ENCODE data around the gene TIGD1. TPM values are rescaled to one million over a fixed set of nuclear protein-coding genes. Genes with fewer than 3 reads are reported as not detected.

Gene TIGD1
- total and polyA plus RNA-seq, 2 experiments from 2014 or later: 7.6 to 9.3 TPM

DNA sequence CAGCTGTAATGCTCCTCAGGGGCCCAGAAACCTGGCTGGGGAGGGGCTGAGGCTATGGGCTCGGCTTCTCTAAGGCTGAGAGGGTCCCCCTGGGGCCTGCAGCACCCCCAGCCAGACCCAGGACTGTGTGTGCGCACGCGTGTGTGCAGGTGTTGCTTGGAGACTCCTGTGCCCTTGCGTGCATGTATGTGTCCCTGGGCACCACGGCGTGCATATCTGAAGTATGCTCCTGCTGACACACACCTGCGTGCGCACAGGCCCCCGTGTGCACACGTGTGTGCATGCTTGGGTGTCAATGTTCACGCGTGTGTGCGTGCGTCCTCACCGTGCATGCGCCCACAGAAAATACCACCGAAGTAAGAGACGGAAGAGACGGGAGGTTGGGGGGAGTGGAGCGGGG, 47.8 kb downstream of the TIGD1 start:
- H3K4me3 Mint-ChIP-seq: peak overlapping the region; percentile 81
- H3K4me2 ChIP-seq: peak overlapping the region; percentile 93
- no peak overlapping the region for H3K27ac Mint-ChIP-seq
- ATAC-seq (peak; percentile 20), DNase-seq (ENCODE audit: low spot score) (peak; percentile 46)
- peaks cover 63% of the 10 kb centered on the region for H3K27me3 Mint-ChIP-seq (ENCODE audit: insufficient read depth, low read depth, poor library complexity)
- no peak overlapping the region for H3K27ac ChIP-seq (ENCODE audit: low read depth)
- no peaks in the 10 kb centered on the region for H3K9me3 Mint-ChIP-seq
- no peaks in the 10 kb centered on the region for H3K79me2 ChIP-seq (replicated peaks; ENCODE audit: insufficient read depth)
- H3K36me3 Mint-ChIP-seq (ENCODE audit: low read depth): no peaks in the 10 kb centered on the region
- H4K20me1 ChIP-seq (replicated peaks; ENCODE audit: insufficient read depth): no peaks in the 10 kb centered on the region
- peaks cover 21% of the 10 kb centered on the region; the same call in 1 of the 2 replicates for H3K4me1 ChIP-seq (ENCODE audit: insufficient read depth)
- H3K4me3 ChIP-seq: peak overlapping the region; percentile 72
- no peaks in the 10 kb centered on the region for H3K36me3 ChIP-seq (ENCODE audit: insufficient read depth)
- H2AFZ ChIP-seq: no peak overlapping the region
- TF ChIP-seq, protein P1, sequence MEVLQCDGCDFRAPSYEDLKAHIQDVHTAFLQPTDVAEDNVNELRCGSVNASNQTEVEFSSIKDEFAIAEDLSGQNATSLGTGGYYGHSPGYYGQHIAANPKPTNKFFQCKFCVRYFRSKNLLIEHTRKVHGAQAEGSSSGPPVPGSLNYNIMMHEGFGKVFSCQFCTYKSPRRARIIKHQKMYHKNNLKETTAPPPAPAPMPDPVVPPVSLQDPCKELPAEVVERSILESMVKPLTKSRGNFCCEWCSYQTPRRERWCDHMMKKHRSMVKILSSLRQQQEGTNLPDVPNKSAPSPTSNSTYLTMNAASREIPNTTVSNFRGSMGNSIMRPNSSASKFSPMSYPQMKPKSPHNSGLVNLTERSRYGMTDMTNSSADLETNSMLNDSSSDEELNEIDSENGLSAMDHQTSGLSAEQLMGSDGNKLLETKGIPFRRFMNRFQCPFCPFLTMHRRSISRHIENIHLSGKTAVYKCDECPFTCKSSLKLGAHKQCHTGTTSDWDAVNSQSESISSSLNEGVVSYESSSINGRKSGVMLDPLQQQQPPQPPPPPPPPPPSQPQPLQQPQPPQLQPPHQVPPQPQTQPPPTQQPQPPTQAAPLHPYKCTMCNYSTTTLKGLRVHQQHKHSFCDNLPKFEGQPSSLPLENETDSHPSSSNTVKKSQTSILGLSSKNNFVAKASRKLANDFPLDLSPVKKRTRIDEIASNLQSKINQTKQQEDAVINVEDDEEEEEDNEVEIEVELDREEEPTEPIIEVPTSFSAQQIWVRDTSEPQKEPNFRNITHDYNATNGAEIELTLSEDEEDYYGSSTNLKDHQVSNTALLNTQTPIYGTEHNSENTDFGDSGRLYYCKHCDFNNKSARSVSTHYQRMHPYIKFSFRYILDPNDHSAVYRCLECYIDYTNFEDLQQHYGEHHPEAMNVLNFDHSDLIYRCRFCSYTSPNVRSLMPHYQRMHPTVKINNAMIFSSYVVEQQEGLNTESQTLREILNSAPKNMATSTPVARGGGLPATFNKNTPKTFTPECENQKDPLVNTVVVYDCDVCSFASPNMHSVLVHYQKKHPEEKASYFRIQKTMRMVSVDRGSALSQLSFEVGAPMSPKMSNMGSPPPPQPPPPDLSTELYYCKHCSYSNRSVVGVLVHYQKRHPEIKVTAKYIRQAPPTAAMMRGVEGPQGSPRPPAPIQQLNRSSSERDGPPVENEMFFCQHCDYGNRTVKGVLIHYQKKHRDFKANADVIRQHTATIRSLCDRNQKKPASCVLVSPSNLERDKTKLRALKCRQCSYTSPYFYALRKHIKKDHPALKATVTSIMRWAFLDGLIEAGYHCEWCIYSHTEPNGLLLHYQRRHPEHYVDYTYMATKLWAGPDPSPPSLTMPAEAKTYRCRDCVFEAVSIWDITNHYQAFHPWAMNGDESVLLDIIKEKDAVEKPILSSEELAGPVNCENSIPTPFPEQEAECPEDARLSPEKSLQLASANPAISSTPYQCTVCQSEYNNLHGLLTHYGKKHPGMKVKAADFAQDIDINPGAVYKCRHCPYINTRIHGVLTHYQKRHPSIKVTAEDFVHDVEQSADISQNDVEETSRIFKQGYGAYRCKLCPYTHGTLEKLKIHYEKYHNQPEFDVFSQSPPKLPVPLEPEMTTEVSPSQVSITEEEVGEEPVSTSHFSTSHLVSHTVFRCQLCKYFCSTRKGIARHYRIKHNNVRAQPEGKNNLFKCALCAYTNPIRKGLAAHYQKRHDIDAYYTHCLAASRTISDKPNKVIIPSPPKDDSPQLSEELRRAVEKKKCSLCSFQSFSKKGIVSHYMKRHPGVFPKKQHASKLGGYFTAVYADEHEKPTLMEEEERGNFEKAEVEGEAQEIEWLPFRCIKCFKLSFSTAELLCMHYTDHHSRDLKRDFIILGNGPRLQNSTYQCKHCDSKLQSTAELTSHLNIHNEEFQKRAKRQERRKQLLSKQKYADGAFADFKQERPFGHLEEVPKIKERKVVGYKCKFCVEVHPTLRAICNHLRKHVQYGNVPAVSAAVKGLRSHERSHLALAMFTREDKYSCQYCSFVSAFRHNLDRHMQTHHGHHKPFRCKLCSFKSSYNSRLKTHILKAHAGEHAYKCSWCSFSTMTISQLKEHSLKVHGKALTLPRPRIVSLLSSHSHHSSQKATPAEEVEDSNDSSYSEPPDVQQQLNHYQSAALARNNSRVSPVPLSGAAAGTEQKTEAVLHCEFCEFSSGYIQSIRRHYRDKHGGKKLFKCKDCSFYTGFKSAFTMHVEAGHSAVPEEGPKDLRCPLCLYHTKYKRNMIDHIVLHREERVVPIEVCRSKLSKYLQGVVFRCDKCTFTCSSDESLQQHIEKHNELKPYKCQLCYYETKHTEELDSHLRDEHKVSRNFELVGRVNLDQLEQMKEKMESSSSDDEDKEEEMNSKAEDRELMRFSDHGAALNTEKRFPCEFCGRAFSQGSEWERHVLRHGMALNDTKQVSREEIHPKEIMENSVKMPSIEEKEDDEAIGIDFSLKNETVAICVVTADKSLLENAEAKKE (CRISPR knock-in tag; IDR thresholded peaks at IDR 0.05): no peak
- TF ChIP-seq CREB1 (CRISPR knock-in tag; IDR thresholded peaks at IDR 0.05; ENCODE audit: low read depth) (no peak), EZH2 (IDR thresholded peaks at IDR 0.05; ENCODE audit: low read depth, unreplicated experiment) (no peak), CTCF (conservative IDR thresholded peaks at IDR 0.05; ENCODE audit: low read depth in 2 of 2) (no peak), ETS1 (IDR thresholded peaks at IDR 0.05) (no peak), POLR2AphosphoS5 (IDR thresholded peaks at IDR 0.05; ENCODE audit: low read depth) (no peak), EZH2phosphoT487 (IDR thresholded peaks at IDR 0.05; ENCODE audit: unreplicated experiment) (no peak), STAT1 (IDR thresholded peaks at IDR 0.05; ENCODE audit: unreplicated experiment) (no peak), NANOG (IDR thresholded peaks at IDR 0.05; ENCODE audit: borderline replicate concordance) (no peak)
- TF ChIP-seq, protein P2, sequence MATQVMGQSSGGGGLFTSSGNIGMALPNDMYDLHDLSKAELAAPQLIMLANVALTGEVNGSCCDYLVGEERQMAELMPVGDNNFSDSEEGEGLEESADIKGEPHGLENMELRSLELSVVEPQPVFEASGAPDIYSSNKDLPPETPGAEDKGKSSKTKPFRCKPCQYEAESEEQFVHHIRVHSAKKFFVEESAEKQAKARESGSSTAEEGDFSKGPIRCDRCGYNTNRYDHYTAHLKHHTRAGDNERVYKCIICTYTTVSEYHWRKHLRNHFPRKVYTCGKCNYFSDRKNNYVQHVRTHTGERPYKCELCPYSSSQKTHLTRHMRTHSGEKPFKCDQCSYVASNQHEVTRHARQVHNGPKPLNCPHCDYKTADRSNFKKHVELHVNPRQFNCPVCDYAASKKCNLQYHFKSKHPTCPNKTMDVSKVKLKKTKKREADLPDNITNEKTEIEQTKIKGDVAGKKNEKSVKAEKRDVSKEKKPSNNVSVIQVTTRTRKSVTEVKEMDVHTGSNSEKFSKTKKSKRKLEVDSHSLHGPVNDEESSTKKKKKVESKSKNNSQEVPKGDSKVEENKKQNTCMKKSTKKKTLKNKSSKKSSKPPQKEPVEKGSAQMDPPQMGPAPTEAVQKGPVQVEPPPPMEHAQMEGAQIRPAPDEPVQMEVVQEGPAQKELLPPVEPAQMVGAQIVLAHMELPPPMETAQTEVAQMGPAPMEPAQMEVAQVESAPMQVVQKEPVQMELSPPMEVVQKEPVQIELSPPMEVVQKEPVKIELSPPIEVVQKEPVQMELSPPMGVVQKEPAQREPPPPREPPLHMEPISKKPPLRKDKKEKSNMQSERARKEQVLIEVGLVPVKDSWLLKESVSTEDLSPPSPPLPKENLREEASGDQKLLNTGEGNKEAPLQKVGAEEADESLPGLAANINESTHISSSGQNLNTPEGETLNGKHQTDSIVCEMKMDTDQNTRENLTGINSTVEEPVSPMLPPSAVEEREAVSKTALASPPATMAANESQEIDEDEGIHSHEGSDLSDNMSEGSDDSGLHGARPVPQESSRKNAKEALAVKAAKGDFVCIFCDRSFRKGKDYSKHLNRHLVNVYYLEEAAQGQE (IDR thresholded peaks at IDR 0.05; ENCODE audit: unreplicated experiment): no peak
- peaks cover 46% of the 10 kb centered on the region for H3K27me3 ChIP-seq (ENCODE audit: insufficient read depth)
- H3F3A ChIP-seq (replicated peaks; ENCODE audit: low read depth): no peaks in the 10 kb centered on the region; the same call in 1 of the 2 replicates
- no peaks in the 10 kb centered on the region for H3K9me2 ChIP-seq (ENCODE audit: insufficient read depth)
- peaks cover 30% of the 10 kb centered on the region for H3K4me1 Mint-ChIP-seq

Measured in GM23338 (cell line).